GM10248 (cell line): ENCODE results near the gene NPAS2.

Experiments used
- CTCF ChIA-PET: fragments of 300-600 bp; sonication (Branson Sonifier 250); formaldehyde crosslinking; extraction: SDS; loops from one replicate; lab custom pipeline; 2021; ENCODE audit warnings: antibody characterized with exemption; lab: Yijun Ruan, JAX
- POLR2A ChIA-PET: fragments of 350-650 bp; sonication (Branson Sonifier 250); formaldehyde crosslinking; extraction: SDS; loops from one replicate; lab custom pipeline; 2020; ENCODE audit warnings: antibody characterized with exemption; lab: Yijun Ruan, JAX
- DNase-seq: peaks from one replicate; pipeline ENCODE4 v3.0.0; 2012; ENCODE audit errors: extremely low spot score
- TF ChIP-seq, protein P1 (sequence below): IDR thresholded peaks from 2 replicates; pipeline ENCODE4 v1.5.1; 2012; ENCODE audit warnings: mild to moderate bottlenecking, low read depth; ENCODE audit errors: extremely low read depth, missing control alignments, control extremely low read depth

Gene NPAS2

DNA sequence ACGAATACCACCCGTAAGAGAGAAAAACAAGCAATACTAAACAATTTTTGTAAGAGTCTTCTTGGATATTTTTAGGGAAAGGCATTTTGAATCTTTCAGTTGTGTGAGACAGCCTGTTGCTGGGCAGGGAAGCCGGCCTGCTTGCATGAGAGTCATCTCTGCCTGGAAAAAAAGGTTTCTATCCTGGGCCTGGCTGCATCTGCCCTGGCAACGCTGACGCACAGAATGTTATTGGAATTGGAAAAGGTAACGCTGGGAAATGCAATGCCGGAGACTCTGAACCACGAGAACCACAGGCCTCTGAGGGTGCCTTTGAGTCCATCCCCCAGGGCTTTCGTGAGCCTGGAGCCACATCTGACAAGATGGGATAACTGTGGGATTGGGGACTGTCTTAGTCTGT lies 17.9 kb upstream of the NPAS2 start:
- POLR2A ChIA-PET: no interaction called here
- CTCF ChIA-PET: interaction anchor here (2.0 kb wide), 1 partner anchor 21 kb away, joined by 5 read pairs; no protein-coding TSS in a partner anchor
- TF ChIP-seq, protein P1, sequence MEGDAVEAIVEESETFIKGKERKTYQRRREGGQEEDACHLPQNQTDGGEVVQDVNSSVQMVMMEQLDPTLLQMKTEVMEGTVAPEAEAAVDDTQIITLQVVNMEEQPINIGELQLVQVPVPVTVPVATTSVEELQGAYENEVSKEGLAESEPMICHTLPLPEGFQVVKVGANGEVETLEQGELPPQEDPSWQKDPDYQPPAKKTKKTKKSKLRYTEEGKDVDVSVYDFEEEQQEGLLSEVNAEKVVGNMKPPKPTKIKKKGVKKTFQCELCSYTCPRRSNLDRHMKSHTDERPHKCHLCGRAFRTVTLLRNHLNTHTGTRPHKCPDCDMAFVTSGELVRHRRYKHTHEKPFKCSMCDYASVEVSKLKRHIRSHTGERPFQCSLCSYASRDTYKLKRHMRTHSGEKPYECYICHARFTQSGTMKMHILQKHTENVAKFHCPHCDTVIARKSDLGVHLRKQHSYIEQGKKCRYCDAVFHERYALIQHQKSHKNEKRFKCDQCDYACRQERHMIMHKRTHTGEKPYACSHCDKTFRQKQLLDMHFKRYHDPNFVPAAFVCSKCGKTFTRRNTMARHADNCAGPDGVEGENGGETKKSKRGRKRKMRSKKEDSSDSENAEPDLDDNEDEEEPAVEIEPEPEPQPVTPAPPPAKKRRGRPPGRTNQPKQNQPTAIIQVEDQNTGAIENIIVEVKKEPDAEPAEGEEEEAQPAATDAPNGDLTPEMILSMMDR: no peak
- DNase-seq: no peak

DNA sequence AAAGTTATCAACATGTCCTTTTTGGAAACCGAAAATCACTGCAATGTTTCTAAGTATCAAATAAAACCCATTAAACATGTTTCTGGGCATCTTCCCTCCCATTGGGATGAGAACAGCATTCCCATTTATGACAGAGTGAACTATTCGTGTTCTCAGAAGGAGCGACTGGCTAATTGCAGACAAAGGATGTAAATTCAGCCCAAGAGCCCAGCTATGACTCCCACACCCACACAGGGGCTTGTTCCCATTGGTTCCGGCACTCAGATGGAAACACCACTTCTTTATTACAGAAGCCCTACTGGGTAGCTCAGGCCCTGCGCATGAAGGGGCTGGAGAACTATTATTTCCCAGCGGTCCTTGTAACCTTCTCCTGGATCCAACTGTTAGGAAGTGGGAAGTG lies 16.6 kb upstream of the NPAS2 start:
- no peak for DNase-seq
- TF ChIP-seq, protein P1: no peak
- CTCF ChIA-PET: no interaction called here
- POLR2A ChIA-PET: no interaction called here

DNA sequence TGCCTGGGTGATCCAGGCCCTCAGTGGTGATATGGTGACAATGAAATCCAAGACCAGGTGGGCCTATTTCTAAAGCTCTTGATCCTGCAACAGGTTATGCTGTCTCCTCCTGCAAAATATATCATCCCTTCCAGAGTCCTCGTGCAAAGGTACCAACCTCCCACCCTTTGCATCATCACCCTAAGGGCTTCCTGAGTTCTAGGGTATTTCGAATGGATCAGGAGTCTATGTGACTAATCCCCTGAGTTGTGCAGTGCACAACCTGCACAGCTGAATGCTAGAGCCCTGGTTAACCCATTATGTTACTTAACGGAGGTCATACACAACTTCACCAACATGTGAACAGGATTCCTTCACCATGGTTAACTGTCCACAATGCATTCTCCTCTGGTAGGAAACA lies 13.4 kb upstream of the NPAS2 start:
- CTCF ChIA-PET: no interaction called here
- POLR2A ChIA-PET: no interaction called here

DNA sequence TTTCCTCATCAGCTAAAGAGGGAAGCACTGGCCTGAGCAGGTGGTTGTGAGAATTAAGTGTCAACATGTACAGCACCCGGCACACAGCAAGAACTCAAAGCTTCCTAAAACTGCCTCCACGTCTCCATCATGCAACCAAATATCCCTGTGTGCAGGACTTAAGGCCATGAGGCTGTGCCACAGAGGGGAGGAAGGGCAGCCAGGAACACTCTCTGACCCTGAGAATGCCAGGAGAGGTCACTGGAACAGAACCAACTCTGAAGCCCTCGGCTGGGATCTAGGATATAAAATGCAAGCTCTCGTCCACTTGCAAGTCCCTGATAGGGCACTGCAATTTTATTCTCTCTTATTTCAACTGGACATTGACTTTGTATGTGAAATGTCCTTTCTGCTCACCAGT lies 12.2 kb upstream of the NPAS2 start:
- TF ChIP-seq, protein P1: no peak
- POLR2A ChIA-PET: no interaction called here
- no peak for DNase-seq
- CTCF ChIA-PET: no interaction called here

More for the DNA sequence above, 13.4 kb upstream of the NPAS2 start:
- DNase-seq: no peak
- TF ChIP-seq, protein P1: no peak

DNA sequence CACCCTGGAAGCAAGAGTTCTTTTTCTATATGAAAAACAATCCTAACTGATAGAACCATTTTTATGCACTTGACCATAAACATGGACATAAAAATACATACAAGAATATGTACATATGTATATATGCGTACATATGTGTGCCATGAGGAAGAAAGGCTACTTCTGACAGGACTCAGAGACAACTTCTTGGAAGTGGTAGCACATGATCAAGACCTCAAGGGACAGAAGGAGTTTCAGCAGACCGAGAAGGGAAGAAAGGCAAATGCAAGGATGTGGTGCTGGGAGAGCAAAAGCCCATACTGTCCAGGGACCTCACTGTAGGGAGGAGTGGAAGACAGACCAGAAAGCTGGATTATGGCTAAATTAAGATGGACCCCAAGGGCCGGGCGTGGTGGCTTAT lies 11.4 kb upstream of the NPAS2 start:
- no peak for DNase-seq
- CTCF ChIA-PET: no interaction called here
- POLR2A ChIA-PET: no interaction called here
- TF ChIP-seq, protein P1: no peak

DNA sequence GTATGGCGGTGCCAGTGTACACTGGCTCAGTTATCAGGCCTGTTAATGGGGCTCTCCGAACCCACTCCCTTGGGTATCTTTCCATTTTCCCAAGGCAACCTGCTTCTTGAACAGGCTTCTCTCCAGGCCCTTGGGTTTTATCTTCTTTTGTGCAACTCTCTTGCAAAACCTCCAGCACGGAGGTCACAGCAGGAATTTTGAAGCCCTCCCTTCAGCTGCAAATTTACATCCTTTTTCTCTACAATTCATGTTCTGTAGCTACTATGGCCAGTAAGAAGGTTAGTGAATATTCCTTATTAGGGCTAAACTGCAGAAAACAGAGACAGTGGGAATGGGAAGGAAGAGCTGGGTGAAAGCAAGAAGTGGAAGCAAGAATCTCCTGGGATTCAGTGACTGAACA lies 10.4 kb upstream of the NPAS2 start:
- no peak for DNase-seq
- TF ChIP-seq, protein P1: no peak
- ChIA-PET CTCF (no interaction called here), POLR2A (interaction anchor here (0.6 kb wide), 1 partner anchor 20 kb away, joined by 3 read pairs; no protein-coding TSS in a partner anchor)
